ENCODE results near the gene ZCCHC17. TPM values are rescaled to one million over a fixed set of nuclear protein-coding genes. Genes with fewer than 3 reads are reported as not detected.

Gene ZCCHC17
- total RNA-seq, 1 donor from 2014 or later = 19.7 TPM

GRCh38 chr1:31394584-31395193 lies 97.9 kb downstream of the ZCCHC17 start:
- peak; percentile 86 for DNase-seq (ENCODE audit: low spot score)

DNA sequence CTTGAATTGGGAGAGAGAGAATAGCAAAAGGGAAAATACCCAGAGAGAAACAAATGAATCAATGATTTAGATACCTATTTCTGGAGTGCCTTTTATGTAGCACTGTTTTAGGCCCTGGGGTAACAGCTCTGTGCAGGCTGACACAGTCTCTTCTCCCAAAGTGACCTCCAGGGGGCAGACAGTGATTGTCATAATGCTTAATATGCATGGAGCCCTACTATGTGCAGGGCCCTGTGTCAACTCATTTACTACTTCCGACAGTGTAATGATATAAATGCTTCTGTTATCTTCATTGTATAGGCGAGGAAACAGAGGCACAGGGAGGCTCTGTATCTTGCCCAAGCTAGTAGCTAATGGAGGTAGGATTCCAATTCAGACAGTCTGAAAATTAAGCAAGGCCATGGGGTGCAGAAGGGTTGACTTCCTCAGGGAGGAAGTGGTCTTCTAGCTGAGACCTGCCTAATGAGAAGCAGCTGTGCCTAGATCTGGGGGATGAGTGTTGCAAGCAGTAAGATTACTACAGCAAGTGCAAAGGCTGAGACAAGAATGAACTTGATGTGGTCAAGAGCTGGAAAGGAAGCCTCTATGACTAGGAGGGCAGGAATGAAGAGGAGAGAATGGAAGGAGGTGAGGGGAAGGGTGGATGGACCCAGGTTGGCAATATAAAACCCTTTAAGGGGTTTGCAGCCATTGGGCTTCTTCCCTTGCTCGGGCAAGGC lies 100.0 kb downstream of the ZCCHC17 start:
- no peak for DNase-seq (ENCODE audit: low spot score)

GRCh38 chr1:31397360-31398095 lies 100.7 kb downstream of the ZCCHC17 start:
- DNase-seq (ENCODE audit: low spot score) = no peak

- no peak for DNase-seq (ENCODE audit: low spot score)
These were observed 101.4 kb downstream of the ZCCHC17 start for GRCh38 chr1:31398246-31398645.

- DNase-seq (ENCODE audit: low spot score) = no peak
These were observed 103.1 kb downstream of the ZCCHC17 start for GRCh38 chr1:31399976-31400375.

DNA sequence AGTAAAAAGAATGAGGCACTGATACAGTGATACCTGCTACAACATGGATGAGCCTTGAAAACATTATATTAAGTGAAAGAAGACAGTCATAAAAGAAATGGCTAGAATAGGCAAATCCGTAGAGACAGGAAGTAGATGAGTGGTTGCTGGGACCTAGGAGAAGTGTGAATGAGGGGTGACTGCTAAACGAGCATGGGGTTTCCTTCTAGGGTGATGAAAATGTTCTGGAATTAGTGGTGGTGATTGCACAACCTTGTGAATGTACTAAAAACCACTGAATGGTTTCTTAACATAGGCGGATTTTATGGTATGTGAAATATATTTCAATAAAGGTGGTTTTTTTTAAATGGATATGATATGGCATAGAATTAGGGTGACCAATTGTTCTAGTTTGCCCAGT lies 103.6 kb downstream of the ZCCHC17 start:
- DNase-seq (ENCODE audit: low spot score) = no peak

GRCh38 chr1:31401241-31401640 lies 104.4 kb downstream of the ZCCHC17 start:
- no peak for DNase-seq (ENCODE audit: low spot score)

DNA sequence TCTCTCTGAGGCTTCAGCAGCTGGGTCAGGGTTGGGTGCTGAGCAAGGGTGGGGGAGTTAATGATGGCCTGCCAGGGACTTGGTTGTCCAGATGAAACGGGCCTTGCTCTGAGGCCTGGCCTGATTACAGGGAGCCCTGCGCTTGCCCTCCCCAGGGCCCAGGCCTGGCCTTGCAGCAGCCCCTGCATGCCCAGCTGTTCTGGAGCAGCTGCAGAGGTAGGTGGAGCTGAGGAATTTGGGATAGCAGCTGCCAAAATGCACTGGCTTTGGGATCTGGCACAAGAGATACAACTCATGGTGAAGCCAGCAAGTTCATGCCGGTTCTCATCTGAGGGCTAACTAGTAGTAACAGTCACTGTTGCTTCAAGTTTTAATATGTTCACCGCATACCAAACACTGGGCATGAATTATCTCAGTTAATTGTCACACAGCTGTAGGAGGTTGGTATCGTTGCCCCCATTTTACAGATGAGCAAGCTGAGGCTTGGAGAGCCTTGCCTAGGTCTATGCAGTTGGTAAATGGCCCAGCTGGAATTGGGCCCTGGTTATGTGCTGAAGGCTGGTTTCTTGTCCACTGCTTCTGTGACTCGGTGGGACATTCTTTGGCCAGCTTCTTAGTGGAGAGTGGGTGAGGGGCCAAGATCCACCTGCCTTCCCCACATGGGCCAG lies 108.9 kb downstream of the ZCCHC17 start:
- no peak for DNase-seq (ENCODE audit: low spot score)

GRCh38 chr1:31407029-31407626 lies 110.3 kb downstream of the ZCCHC17 start:
- DNase-seq (ENCODE audit: low spot score) = no peak

DNA sequence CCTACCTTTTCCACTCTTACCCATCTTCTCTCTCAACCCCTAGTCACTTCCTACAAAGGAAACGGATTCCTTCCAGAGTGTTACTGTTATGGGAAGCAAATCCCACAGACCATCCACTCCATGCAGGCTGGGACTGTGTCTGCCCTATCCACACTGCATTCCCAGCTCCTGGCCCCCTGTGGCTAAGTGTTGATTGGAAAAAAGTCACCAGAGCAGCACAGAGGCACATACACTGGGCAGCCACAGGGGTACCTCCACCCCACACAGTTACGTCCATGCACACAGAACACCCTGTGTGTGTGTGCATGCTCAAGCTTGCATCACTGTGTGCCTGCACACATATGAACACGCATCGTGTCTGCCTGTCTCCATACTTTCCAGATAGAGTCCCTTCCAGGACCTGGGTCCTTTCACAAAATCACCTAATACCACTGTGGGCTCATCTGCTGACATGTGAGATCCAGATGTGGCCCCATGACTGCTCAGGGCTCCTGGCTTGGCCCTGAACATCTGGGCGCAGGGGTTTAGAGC lies 112.0 kb downstream of the ZCCHC17 start:
- no peak for DNase-seq (ENCODE audit: low spot score)

DNA sequence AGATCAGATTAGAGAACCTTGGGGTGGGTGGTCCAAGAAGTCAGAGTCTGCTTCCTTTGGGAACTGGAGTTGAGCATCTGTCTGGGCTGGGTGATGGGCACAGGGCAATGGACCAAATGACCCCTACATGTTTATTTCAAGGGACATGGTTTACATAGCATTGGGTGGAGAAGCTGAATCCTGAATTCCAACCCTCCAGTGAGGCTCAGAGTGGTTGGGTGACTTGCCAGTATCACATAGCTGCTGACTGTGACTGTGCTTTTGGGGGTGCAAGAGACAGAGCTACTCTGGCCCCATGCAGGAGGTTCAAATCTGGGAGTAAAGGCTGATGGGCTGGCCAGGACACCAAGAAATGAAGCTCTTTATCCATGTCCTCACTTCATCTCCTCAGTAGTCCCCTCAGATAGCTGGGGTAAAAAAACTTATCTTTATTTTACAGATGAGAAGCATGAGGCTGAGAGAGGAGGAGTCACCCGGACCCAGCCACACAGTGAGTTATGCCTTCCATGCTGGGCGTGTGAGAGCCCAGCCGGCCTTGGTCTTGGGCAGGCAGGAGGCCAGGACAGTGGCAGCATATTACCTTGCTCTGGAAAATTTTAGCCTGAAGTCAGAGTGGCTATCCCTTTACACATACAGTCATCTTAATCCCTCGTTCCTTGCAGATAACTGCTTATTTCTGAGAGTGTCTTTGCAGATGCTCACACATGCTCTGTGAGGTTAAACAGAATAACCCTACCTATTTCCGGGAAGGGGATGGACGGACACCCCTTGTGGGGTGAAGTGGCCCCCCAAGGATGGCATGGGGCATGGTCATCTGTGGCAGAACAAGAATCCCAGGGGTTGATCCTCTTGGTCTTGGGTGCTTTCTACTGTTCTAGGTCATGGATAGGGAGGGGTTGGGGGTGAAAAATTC lies 113.4 kb downstream of the ZCCHC17 start:
- no peak for DNase-seq (ENCODE audit: low spot score)

DNA sequence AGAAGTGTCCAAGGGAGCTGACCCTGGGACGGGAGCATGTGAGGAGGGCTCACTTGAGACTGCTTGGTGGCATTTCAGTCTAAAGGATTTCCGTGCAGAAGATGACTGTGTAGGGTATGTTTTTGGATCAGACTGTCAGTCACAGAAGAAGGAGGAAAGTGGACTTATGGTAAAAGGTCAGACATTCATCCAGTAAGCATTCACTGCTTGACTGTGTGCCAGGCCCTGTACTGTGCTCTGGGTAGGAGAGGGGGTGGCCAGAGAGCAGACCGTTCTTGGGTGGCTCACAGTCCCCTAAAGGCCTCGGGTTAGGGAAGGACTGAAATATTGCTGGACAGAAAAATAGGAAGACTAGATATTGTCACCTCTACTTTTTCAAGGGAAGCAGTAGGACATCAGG lies 114.0 kb downstream of the ZCCHC17 start:
- no peak for DNase-seq (ENCODE audit: low spot score)

GRCh38 chr1:31412205-31412604 lies 115.4 kb downstream of the ZCCHC17 start:
- no peak for DNase-seq (ENCODE audit: low spot score)

DNA sequence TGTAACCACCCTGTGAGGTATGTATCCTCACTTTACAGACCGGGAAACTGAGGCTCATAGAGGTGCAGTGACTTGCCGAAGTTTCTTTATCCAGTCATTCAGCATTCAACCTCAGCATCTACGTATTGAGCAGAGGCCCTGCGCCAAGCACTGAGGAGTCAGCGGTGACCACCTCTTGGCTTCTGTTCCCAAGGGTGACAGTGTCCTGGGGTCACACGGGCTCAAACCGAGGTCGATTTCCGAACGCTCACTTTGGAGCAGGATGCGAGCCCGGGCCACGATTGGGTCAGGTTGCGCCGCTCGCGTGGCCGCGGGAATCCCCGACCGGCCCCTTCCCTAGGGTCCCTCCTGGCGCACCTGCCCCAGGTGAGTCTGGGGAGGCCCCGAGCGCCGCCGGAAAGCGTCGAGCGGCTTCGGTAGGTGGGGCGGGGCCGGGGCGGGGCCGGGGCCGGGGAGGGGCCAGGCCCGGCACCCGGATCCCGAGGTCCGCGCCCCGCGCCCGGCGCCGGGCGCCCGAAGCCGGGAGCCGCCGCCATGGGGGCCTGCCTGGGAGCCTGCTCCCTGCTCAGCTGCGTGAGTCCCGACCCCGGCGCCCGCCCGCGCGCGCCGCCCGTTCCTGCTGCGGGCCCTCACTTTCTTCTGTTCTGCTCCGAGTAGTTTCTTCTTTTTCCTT lies 116.0 kb downstream of the ZCCHC17 start, which contains the start of gene SERINC2:
Gene SERINC2 (plus strand): TSS at position 482 of the 673 bp plus-strand sequence. CDS start 53 bp downstream, at position 535.
- no peak for DNase-seq (ENCODE audit: low spot score)

GRCh38 chr1:31413405-31414001 lies 116.7 kb downstream of the ZCCHC17 start:
- peak; percentile 75 for DNase-seq (ENCODE audit: low spot score)
